DMS53 treated with DMSO at 0.1 percent for 48 hours (cell line): Measurements from ENCODE around the gene IL17RD.
"Not testable (repeated sequence)": the region's sequence is repeated elsewhere in the genome, so short reads cannot be mapped to it uniquely, and the experiment has no call there.

Experiments
- DNase-seq: peaks from one replicate; lab custom pipeline; 2025; ENCODE audit not compliant: unreplicated experiment; lab: John Stamatoyannopoulos, UW

The IL17RD gene

GRCh38 chr3:57094575-57094974, 70.6 kb downstream of the IL17RD start:
- no peak for DNase-seq

GRCh38 chr3:57093971-57094535, 71.1 kb downstream of the IL17RD start:
- DNase-seq: no peak

GRCh38 chr3:57093489-57093888, 71.7 kb downstream of the IL17RD start:
- no peak for DNase-seq

GRCh38 chr3:57091521-57092273, 73.5 kb downstream of the IL17RD start:
- DNase-seq: no peak

GRCh38 chr3:57089043-57089442, 76.1 kb downstream of the IL17RD start:
- DNase-seq: no peak

GRCh38 chr3:57088503-57088902, 76.7 kb downstream of the IL17RD start:
- DNase-seq: no peak

- no peak for DNase-seq
These were observed 77.6 kb downstream of the IL17RD start for GRCh38 chr3:57087361-57088092.

GRCh38 chr3:57086201-57086600, 79.0 kb downstream of the IL17RD start:
- DNase-seq: no peak

GRCh38 chr3:57085211-57085610, 79.9 kb downstream of the IL17RD start:
- no peak for DNase-seq

GRCh38 chr3:57083266-57083995, 81.7 kb downstream of the IL17RD start:
- not testable (repeated sequence) for DNase-seq

GRCh38 chr3:57082481-57082880, 82.7 kb downstream of the IL17RD start:
- DNase-seq: no peak

GRCh38 chr3:57081173-57081572, 84.0 kb downstream of the IL17RD start:
- no peak for DNase-seq

- no peak for DNase-seq
These were observed 85.0 kb downstream of the IL17RD start for GRCh38 chr3:57080171-57080570.

- DNase-seq: no peak
These were observed 85.7 kb downstream of the IL17RD start for GRCh38 chr3:57079474-57079831.

GRCh38 chr3:57078635-57079473, 86.3 kb downstream of the IL17RD start:
- DNase-seq: no peak

- no peak for DNase-seq
These were observed 86.9 kb downstream of the IL17RD start for GRCh38 chr3:57078344-57078634.

GRCh38 chr3:57077630-57078343, 87.4 kb downstream of the IL17RD start:
- DNase-seq: no peak

- no peak for DNase-seq
These were observed 88.7 kb downstream of the IL17RD start for GRCh38 chr3:57076422-57076951.

- no peak for DNase-seq
These were observed 91.0 kb downstream of the IL17RD start for GRCh38 chr3:57074135-57074534.

- DNase-seq: no peak
These were observed 91.5 kb downstream of the IL17RD start for GRCh38 chr3:57073628-57074027.
